Measurements from ENCODE around the gene ACY1. TPM values are rescaled to one million over a fixed set of nuclear protein-coding genes. Genes with fewer than 3 reads are reported as not detected.

ACY1 gene
- 13.2 TPM for total RNA-seq (ENCODE audit: unreplicated experiment)
- long read RNA-seq, transcript ACY1-215 (15 exons, 1,684 nt) = major isoform, 10 of 13 reads
- long read RNA-seq, partial matches to known transcripts = 0 of 13 reads
- long read RNA-seq, other reads (novel, unspliced or antisense) = 1 of 13 reads

DNA sequence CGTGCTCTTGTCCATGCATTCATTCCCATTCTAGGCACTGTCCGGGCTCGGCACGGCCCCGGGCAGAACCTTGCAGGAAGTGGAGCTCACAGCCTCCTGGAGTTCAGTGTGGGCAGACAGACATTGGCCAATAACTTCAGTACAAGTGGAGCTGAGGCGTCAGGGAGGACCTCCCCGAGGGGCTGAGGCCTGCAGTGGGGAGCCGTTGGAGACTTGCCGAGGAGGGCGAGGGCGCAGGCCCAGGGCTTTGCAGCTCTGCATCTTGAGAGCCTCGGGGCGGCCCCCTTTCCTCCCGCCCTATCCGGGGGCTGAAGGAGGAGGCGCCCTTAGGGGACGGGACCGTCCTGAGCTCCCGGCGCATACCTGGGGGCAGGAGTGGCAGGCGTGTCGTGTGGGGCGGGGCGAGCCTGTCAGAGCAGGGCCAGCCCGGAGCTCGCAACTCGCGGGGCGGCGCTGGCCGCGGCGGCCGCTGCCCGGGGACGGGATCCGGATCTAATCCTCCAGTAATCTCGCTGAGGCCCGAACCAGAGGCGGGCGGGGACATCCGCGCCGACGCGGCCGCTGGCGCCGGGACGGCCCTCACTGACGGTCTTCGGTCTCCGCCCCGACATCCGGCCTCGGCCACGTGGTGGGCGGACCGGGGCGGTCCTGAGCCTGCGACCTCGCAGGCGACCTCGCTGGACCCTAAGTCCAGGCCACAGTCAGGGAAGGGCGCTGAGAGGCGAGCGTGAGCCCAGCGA lies at the start of gene ACY1:
Gene ACY1 (plus strand): TSS at position 698 of the 740 bp plus-strand sequence. CDS start 530 bp downstream, outside the sequence.
- peak within 1 kb of the TSS; percentile 85 for H3K27ac Mint-ChIP-seq (ENCODE audit: unreplicated experiment)
- H3K27me3 Mint-ChIP-seq (ENCODE audit: unreplicated experiment) = no peaks in the 10 kb centered on the region
- no peaks in the 10 kb centered on the region for H3K9me3 Mint-ChIP-seq (ENCODE audit: unreplicated experiment)
- TF ChIP-seq, protein P1, sequence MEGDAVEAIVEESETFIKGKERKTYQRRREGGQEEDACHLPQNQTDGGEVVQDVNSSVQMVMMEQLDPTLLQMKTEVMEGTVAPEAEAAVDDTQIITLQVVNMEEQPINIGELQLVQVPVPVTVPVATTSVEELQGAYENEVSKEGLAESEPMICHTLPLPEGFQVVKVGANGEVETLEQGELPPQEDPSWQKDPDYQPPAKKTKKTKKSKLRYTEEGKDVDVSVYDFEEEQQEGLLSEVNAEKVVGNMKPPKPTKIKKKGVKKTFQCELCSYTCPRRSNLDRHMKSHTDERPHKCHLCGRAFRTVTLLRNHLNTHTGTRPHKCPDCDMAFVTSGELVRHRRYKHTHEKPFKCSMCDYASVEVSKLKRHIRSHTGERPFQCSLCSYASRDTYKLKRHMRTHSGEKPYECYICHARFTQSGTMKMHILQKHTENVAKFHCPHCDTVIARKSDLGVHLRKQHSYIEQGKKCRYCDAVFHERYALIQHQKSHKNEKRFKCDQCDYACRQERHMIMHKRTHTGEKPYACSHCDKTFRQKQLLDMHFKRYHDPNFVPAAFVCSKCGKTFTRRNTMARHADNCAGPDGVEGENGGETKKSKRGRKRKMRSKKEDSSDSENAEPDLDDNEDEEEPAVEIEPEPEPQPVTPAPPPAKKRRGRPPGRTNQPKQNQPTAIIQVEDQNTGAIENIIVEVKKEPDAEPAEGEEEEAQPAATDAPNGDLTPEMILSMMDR (IDR thresholded peaks at IDR 0.05; ENCODE audit: partially characterized antibody, unreplicated experiment) = peak; percentile 53
- peak within 1 kb of the TSS; percentile 86 for H3K4me3 Mint-ChIP-seq (ENCODE audit: unreplicated experiment)
- peaks cover 5% of the 10 kb centered on the region for H3K4me1 Mint-ChIP-seq (ENCODE audit: low read depth, unreplicated experiment)
- no peaks in the 10 kb centered on the region for H3K36me3 Mint-ChIP-seq (ENCODE audit: unreplicated experiment)
- DNase-seq = peak; percentile 83

DNA sequence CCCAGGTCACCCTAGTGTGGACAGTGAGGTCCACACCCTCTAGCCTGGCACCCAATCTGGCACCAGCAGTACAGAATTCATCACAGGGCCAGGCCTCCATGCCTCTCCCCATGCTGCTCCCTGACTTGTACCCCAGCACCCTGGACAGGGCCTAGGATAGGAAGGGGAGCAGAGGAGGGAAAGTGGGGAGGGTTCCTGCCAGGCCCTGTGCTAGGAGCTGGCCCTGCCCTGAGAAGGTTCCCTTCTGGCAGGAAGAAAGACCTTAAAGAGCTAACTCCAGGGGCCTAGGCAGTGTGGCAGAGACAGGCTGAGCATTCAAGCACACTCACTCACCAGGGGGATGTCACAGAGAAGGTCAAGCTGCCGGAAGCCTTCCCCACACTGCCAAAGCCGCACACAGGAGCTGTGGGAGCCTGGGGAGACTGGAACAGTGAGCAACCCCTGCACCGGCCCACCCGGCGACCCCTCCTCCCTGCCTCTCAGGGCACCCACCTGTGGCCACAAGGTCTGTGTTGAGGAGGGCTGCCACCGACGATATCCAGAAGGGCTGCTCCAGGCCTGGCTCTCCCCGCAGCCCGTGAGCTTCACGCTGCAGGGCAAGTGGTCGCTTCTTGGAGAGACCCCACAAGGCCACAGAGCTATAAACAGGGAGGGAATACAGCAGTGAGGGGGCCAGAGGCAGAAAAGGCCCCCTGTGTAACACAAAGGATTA lies 49.0 kb upstream of the ACY1 start:
- Mint-ChIP-seq H3K9me3 (ENCODE audit: unreplicated experiment) (no peaks in the 10 kb centered on the region), H3K27ac (ENCODE audit: unreplicated experiment) (no peak overlapping the region), H3K27me3 (ENCODE audit: unreplicated experiment) (peaks cover 5% of the 10 kb centered on the region), H3K4me3 (ENCODE audit: unreplicated experiment) (no peak overlapping the region), H3K36me3 (ENCODE audit: unreplicated experiment) (no peaks in the 10 kb centered on the region), H3K4me1 (ENCODE audit: low read depth, unreplicated experiment) (no peaks in the 10 kb centered on the region)
- no peak for DNase-seq
- TF ChIP-seq, protein P1 (IDR thresholded peaks at IDR 0.05; ENCODE audit: partially characterized antibody, unreplicated experiment) = no peak

DNA sequence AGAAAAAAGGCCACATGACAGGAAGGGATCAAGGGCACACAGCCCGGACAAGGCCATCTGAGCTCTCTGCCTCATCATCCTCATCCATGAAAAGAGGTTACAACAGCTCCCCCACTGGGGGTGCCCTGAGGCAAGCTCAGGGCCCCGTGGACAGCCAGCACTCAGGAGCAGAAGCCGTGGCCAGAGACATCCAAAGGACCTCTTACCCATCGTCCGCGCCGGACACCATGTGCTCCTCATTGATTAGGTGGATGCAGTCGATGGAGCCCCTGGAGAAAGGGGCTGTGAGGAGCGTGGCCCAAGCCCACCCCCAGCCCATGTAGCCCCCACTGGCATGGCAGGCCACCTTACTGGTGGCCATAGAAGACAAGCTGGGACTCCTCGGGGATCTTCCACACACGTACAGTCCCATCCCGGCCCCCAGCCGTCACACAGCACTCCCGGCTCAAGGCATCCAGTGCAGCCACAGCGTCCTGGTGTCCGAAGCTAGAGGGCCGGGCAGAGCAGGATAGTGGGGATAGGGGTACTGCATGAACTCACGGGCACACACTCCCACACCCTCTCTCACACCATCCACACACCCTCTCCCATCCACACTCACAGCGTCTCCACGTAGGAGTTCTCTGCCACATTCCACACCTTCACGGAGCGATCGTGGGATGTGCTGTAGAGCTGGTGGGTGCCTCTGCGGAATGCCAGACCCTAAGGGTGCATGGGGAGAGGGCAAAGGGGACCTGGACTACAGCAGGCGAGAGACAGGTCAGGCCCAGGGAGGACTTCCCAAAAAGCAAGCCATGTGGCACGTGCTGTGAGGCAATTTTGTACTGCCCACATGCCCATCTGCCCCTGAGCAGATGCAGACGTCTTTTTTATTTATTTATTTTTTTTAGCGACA lies 48.1 kb upstream of the ACY1 start:
- no peak overlapping the region for H3K27ac Mint-ChIP-seq (ENCODE audit: unreplicated experiment)
- no peaks in the 10 kb centered on the region for H3K36me3 Mint-ChIP-seq (ENCODE audit: unreplicated experiment)
- no peak for DNase-seq
- H3K9me3 Mint-ChIP-seq (ENCODE audit: unreplicated experiment) = no peaks in the 10 kb centered on the region
- H3K4me3 Mint-ChIP-seq (ENCODE audit: unreplicated experiment) = no peak overlapping the region
- TF ChIP-seq, protein P1 (IDR thresholded peaks at IDR 0.05; ENCODE audit: partially characterized antibody, unreplicated experiment) = no peak
- H3K27me3 Mint-ChIP-seq (ENCODE audit: unreplicated experiment) = peaks cover 5% of the 10 kb centered on the region
- no peaks in the 10 kb centered on the region for H3K4me1 Mint-ChIP-seq (ENCODE audit: low read depth, unreplicated experiment)

DNA sequence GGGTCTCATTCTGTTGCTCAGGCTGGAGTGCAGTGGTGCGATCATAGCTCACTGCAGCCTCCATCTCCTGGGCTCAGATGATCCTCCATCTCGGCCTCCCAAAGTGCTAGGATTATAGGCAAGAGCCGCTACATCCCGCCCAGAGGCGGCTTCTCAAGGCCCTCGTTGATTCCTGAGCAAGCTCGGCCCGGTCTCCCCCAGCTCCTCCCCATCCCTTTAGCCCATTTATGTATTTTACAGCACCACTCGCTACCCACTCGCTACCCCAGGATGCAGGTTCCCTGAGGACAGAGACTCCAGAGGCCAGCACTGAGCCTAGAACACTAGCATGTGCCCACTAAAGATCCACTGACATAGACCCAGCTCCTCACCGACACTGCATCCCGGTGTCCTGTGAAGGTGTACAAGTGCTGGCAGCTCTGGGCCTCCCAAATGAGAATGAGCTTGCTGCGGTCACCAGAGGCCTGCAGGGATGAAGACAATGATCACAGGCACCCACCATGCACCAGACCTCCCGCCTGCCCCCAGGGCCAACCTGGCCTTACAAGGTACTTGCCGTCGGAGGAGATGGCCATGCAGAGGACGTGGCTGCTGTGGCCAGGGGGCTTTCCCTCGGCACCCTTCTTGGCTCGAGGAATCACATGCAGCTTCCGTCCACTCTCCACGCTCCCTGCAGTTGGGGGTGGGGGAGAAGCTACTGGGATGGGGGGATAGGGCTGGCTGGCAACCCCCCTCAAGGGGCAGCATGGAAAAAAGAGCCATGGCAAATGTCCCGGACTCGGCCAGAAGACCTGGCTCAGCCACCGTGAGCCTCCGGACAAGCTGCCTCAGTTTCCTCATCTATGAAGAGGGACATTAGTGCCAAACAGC lies 47.2 kb upstream of the ACY1 start:
- Mint-ChIP-seq H3K27ac (ENCODE audit: unreplicated experiment) (no peak overlapping the region), H3K9me3 (ENCODE audit: unreplicated experiment) (no peaks in the 10 kb centered on the region), H3K4me3 (ENCODE audit: unreplicated experiment) (no peak overlapping the region), H3K4me1 (ENCODE audit: low read depth, unreplicated experiment) (peaks cover 4% of the 10 kb centered on the region), H3K27me3 (ENCODE audit: unreplicated experiment) (peaks cover 8% of the 10 kb centered on the region), H3K36me3 (ENCODE audit: unreplicated experiment) (no peaks in the 10 kb centered on the region)
- no peak for DNase-seq
- TF ChIP-seq, protein P1 (IDR thresholded peaks at IDR 0.05; ENCODE audit: partially characterized antibody, unreplicated experiment) = no peak

Data from glutamatergic neuron (in vitro differentiated cells).